D341Med (cell line): ENCODE measurements around the gene AGPS.

Source experiments
- DNase-seq: peaks from one replicate; pipeline ENCODE4 v3.0.0; 2012; ENCODE audit warnings: low spot score

The AGPS gene

GRCh38 chr2:177552422-177553175 lies 160.0 kb downstream of the AGPS start:
- DNase-seq, result peak; percentile 91

GRCh38 chr2:177553176-177553884 lies 160.8 kb downstream of the AGPS start:
- DNase-seq, result no peak

- no peak for DNase-seq
These were observed 161.8 kb downstream of the AGPS start for GRCh38 chr2:177554365-177554764.

GRCh38 chr2:177556153-177556552 lies 163.6 kb downstream of the AGPS start:
- no peak for DNase-seq

- no peak for DNase-seq
These were observed 165.2 kb downstream of the AGPS start for GRCh38 chr2:177557794-177558193.

GRCh38 chr2:177559638-177560037 lies 167.1 kb downstream of the AGPS start:
- no peak for DNase-seq

GRCh38 chr2:177568390-177568789 lies 175.8 kb downstream of the AGPS start:
- DNase-seq, result no peak

GRCh38 chr2:177568893-177569292 lies 176.3 kb downstream of the AGPS start:
- no peak for DNase-seq

GRCh38 chr2:177572236-177572671 lies 179.7 kb downstream of the AGPS start:
- DNase-seq, result peak; percentile 30

GRCh38 chr2:177573120-177573519 lies 180.5 kb downstream of the AGPS start:
- no peak for DNase-seq

- no peak for DNase-seq
These were observed 181.8 kb downstream of the AGPS start for GRCh38 chr2:177574356-177574755.

GRCh38 chr2:177575358-177575757 lies 182.8 kb downstream of the AGPS start:
- no peak for DNase-seq

GRCh38 chr2:177577075-177577474 lies 184.5 kb downstream of the AGPS start:
- DNase-seq, result no peak

GRCh38 chr2:177578454-177578853 lies 185.9 kb downstream of the AGPS start:
- no peak for DNase-seq

GRCh38 chr2:177579486-177580036 lies 187.0 kb downstream of the AGPS start:
- DNase-seq, result no peak

GRCh38 chr2:177582000-177582399 lies 189.4 kb downstream of the AGPS start:
- DNase-seq, result no peak

- DNase-seq, result no peak
These were observed 191.6 kb downstream of the AGPS start for GRCh38 chr2:177584030-177584692.

GRCh38 chr2:177585234-177585863 lies 192.8 kb downstream of the AGPS start:
- DNase-seq, result no peak

- DNase-seq, result no peak
These were observed 193.6 kb downstream of the AGPS start for GRCh38 chr2:177586154-177586553.

GRCh38 chr2:177587371-177587770 lies 194.8 kb downstream of the AGPS start:
- DNase-seq, result no peak

GRCh38 chr2:177588671-177589070 lies 196.1 kb downstream of the AGPS start:
- no peak for DNase-seq

- no peak for DNase-seq
These were observed 196.6 kb downstream of the AGPS start for GRCh38 chr2:177589186-177589585.
